GM12865 (cell line): ENCODE results near the gene PRRG1.

ENCODE experiments used
- DNase-seq: peaks from one replicate; pipeline ENCODE4 v3.0.0; 2010; ENCODE audit warnings: low read depth
- H3K4me3 ChIP-seq: 2 replicates; pipeline ENCODE4 v1.5.1; 2011; ENCODE audit warnings: mild to moderate bottlenecking, low read depth, low read length, control low read depth
- CTCF ChIP-seq: IDR thresholded peaks from 2 replicates; pipeline ENCODE4 v1.5.1; 2011; ENCODE audit warnings: low read length, control low read depth, low read depth, inconsistent platforms; ENCODE audit not compliant: insufficient read depth; ENCODE audit errors: missing control alignments

The PRRG1 gene

GRCh38 chrX:37434362-37434761 lies 85.2 kb downstream of the PRRG1 start:
- no peak for DNase-seq
- H3K4me3 ChIP-seq: no peak overlapping the region
- TF ChIP-seq CTCF: no peak

GRCh38 chrX:37437160-37437559 lies 88.0 kb downstream of the PRRG1 start:
- TF ChIP-seq CTCF: no peak
- no peak overlapping the region for H3K4me3 ChIP-seq
- DNase-seq: no peak

GRCh38 chrX:37441377-37441776 lies 92.2 kb downstream of the PRRG1 start:
- H3K4me3 ChIP-seq: no peak overlapping the region
- no peak for DNase-seq
- TF ChIP-seq CTCF: no peak

GRCh38 chrX:37445182-37445581 lies 96.0 kb downstream of the PRRG1 start:
- no peak for DNase-seq
- H3K4me3 ChIP-seq: no peak overlapping the region
- TF ChIP-seq CTCF: no peak

GRCh38 chrX:37453821-37454220 lies 104.7 kb downstream of the PRRG1 start:
- H3K4me3 ChIP-seq: no peak overlapping the region
- no peak for DNase-seq
- TF ChIP-seq CTCF: no peak

- no peak for DNase-seq
Observed at GRCh38 chrX:37454537-37455285, 105.5 kb downstream of the PRRG1 start.

More at GRCh38 chrX:37454537-37455285, 105.5 kb downstream of the PRRG1 start:
- no peak for TF ChIP-seq CTCF
- no peak overlapping the region for H3K4me3 ChIP-seq
